Stimulated activated CD4-positive, alpha-beta T cell treated with anti-CD3 and anti-CD28 coated beads, Interleukin-1b, Interleukin-23, amount 100 ng/mL, for 24 hours (primary cell): ENCODE data around the gene SMIM28.
"Not testable (repeated sequence)": the region's sequence is repeated elsewhere in the genome, so short reads cannot be mapped to it uniquely, and the experiment has no call there.

ENCODE experiments used
- DNase-seq, 4 experiments: peaks; one replicate each; pipeline ENCODE4 v3.0.0-alpha.2; 2020; ENCODE audit warnings: low read depth in 4 of 4, low spot score in 1 of 4

Gene SMIM28

DNA sequence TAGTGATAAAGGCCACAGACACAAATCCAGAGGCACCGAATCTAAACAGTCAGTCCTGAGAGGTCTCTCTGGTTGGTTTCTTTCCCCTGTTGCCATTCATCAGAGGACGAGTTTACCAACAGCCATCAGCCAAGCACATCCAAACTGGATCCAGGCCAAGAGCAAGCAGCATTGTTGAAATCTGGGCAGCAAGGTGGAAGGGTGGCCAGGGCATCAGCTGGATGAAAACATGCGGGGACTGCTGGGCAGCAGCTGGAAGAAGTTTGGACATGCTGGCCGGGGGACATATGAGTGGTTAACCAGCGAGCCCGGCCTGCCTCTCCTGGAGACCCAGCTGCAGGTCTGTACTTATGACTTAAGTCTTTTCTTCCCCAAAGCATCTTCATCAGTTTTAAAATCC, at the start of gene SMIM28:
Gene SMIM28 (plus strand): TSS at position 62 of the 400 bp plus-strand sequence. CDS start 168 bp downstream, at position 230.
- no peak for DNase-seq

DNA sequence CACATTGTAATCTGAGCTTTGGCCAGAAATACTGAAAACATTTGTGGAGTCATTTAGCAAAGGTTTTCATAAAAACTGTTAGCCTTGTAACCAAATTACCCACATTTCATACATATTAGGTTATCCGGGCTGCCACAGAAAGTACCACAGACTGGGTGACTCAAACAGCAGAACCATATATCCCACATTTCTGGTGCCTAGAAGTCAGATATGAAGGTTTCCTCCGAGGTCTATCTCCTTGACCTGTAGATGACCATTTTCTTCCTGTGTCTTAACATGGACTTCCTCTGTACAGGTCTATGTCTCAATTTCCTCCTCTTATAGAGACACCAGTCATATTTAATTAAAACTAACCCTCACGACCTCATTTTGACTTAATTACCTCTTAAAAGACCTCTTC, 49.5 kb upstream of the SMIM28 start:
- DNase-seq = no peak

DNA sequence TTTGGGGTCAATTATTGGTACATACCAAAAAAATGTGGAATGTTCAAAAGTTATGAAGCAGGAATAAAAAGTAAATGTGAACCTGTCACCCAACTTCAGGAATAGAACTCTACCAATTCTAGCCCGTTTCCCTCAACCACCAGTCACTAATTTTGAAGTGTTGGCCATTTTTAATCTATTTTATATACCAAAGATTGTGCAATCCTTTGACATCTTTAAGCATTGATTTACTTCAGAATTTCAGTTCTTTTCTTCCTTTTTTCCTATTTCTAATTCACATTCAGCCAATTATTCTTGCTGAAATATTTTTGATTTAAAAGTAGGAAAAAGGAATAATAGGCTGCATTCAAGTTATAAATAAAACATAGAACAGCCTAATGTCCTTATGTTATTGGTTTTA, 46.9 kb upstream of the SMIM28 start:
- no peak for DNase-seq

DNA sequence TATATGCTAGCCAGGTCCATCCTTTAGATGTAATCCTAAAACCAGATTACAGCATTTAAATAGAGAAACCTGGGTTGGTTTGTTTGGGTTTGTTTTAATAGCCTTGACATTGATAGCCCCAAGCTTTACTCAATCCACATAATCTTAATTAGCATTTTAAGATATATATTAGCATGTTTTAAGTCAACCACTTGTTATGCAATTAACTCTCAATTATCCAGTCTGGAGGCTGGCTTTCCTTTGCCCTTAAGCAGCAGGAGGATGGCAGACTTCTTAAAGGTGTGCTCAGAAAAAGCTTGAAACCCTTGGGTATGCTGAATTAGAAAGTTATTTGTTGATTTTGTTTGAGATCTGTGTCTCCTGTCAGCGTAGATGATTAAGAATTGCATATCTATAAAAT, 46.3 kb upstream of the SMIM28 start:
- DNase-seq = no peak

DNA sequence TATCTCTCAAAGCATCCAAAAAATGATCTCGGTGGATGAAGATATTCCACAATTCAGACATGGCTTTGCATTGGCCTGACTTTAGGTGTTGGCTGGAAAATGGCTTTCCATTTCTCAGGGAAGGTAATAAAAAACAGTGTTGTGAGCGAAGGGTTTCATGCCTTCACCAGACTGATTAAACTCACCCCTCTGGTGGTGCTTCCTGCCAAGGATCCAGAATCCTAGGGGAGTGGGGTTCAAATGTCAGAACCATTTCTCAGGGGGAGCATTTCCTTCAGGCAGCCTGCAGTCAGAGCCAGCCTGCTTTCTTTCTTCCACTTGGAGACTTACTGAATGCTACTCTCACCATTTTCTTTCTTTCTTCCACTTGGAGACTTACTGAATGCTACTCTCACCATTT, 45.7 kb upstream of the SMIM28 start:
- no peak for DNase-seq

DNA sequence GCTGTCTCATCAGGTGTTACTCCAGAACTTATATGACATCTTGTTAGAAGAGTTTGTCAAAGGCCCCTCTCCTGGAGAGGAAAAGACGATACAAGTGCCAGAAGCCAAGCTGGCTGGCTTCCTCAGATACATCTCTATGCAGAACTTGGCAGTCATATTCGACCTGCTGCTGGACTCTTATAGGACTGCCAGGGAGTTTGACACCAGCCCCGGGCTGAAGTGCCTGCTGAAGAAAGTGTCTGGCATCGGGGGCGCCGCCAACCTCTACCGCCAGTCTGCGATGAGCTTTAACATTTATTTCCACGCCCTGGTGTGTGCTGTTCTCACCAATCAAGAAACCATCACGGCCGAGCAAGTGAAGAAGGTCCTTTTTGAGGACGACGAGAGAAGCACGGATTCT, 43.7 kb upstream of the SMIM28 start:
- DNase-seq = no peak

DNA sequence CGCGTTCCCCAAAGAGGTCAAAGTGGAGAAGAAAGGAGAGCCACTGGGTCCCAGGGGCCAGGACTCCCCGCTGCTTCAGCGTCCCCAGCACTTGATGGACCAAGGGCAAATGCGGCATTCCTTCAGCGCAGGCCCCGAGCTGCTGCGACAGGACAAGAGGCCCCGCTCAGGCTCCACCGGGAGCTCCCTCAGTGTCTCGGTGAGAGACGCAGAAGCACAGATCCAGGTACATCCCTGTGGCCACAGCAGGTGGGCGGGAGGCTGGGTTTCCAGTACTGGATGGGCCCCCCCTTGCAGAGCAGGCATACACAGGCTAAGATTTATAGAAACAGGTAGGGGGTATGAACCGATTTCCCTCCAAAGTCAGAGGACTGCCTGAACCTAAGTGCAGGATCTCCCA, 42.7 kb upstream of the SMIM28 start:
- no peak for DNase-seq

DNA sequence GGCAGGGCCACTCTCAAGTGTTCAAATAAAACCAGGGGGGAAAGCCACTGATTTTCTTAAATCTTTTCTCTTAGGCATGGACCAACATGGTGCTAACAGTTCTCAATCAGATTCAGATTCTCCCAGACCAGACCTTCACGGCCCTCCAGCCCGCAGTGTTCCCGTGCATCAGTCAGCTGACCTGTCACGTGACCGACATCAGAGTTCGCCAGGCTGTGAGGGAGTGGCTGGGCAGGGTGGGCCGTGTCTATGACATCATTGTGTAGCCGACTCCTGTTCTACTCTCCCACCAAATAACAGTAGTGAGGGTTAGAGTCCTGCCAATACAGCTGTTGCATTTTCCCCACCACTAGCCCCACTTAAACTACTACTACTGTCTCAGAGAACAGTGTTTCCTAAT, 41.5 kb upstream of the SMIM28 start:
- no peak for DNase-seq

DNA sequence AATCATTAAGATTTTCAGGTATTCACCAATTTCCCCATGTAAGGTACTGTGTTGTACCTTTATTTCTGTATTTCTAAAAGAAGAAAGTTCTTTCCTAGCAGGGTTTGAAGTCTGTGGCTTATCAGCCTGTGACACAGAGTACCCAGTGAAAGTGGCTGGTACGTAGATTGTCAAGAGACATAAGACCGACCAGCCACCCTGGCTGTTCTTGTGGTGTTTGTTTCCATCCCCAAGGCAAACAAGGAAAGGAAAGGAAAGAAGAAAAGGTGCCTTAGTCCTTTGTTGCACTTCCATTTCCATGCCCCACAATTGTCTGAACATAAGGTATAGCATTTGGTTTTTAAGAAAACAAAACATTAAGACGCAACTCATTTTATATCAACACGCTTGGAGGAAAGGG, 40.6 kb upstream of the SMIM28 start:
- DNase-seq = no peak

DNA sequence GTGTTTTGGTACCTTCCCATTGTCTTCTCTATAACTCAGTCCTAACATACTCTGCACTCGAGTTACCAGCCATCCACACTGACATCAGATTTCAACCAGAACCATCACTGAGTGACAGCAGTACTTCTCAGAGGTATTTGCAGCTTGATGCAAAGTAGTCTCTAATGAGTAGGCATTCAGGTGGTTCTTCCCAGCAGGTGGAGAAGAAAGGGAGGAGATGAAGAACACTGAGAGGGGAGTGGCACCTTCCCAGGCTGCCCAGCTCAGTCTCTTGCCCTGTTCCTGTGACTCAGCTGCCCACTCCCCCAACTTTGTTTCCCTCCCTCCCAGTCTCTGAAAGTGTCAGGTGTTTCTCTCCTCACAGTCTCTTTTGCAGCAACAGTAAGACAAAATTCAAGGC, 38.7 kb upstream of the SMIM28 start:
- no peak for DNase-seq

DNA sequence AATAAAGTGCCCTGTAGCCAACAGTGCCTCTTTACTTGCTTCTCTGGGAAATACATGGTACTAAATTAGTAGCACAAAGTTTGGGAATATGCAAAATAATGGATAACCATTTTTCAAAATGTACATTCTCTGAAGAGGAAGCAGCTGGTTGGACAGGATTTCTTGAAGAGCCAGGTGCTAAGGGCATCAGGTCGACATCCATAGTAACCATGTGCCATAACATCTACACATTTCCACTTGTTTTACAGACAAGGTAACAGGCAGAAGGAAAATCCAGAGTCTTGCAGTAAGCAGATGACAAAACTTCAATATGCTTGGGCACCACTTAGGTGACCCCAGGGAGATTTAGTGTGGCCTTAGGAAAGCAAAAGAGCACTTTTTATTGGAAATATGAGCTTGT, 36.5 kb upstream of the SMIM28 start:
- DNase-seq = no peak

DNA sequence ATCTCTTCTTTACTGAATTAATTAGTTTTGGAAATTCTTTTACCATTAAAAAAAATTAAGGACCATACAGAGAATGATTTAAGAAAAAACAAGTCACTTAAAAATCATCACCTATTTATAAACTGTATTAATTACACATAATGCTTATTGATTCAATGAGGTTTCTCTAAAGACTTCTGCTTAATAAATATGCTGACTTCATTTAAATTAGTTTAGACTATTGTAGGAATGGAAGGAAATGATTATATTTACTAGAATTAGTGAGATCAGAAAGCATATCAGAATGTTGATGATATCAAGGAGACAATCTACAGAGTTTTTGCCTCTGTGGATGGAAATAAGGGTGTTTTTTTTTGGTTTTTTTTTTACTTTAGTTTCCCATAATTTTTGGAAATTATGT, 34.6 kb upstream of the SMIM28 start:
- DNase-seq = no peak

DNA sequence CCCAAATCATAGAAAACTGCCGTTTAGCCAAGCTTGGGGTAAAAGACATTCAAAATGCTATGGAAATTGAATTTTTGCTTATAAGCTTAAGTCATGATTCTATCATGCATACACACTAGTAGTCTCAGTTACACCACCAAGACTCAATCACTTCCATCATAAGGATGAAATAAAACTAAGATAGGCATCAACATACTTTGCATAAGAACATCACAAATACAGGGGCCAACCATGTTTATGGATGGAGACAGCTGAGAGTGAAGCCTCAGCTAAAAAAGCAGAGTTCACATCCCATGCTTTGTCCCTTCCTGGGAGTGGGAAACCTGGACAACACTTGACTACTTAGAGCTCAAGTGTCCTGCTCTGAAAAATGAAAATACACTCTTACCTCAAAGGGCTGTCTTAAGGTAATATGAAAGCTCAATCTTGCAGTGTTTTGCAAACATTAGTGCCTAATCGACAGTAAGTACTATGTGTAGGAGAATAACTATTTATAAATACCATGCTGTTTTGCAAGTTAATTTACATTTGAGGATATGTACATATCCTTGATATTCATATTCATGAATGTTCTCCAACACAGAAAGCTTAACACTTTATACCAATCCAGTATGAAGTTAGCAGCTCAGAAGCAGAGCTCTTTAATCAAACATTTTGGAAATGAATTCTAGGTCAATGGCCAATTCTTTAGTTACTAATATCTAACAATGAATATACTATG, 32.0 kb upstream of the SMIM28 start:
- DNase-seq = no peak

DNA sequence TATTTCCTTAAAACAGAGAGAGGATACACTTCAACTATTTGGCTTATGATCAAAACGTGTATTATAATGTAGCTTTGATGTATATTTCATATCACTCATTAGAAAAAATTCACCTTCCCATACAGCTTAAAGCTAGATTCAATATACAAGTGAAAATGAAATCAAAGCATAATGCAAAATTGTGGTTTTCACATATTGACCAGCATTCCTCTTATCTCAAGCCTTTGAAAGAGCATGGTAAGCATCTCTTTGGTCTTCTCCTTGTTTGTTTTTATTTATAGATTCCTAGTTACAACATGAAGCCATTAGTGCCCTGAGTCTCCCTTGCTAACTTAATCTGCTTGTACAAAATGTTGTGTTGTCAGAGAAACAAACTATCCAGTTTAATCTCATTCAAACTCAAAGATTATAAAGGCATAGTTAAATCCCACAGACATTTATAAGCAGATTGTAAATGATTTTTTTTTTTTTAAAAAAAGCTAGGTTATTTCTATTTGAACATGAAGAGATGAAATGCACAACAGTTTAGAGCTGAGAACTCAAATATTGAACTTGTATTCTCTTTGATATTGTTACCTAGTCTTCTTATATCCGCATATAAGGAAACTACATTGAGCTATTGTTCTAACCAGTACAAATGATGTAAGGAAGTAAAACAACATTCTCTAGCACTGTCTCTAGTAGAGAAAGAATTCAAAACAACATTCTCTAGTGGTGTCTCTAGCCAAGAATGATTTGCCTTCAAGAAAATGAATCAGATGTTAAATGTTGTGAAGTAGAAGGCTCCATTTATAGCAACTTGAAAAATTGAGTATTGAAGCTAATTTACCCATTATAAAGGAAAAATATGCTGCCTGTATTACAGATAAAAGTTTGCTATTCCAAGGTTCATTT, 31.2 kb upstream of the SMIM28 start:
- DNase-seq = no peak

DNA sequence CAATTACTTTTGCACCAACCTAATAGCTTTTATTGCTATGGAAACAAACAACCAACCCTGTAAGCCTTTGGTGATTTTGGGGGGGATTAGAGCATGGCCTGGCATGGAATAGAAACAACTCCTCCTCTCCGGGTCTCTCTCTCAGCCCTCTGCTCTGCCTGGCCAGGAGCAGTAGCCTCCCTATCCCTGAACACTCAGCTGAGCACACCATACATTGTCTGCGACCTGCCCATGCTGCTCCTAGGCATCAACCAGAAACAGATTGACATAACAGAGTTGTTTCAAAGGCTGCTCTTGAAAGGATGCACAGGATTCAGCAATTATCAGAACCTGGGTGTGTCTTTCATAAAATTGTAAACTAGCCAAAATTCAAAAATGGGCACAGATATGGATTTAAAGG, 29.8 kb upstream of the SMIM28 start:
- no peak for DNase-seq

DNA sequence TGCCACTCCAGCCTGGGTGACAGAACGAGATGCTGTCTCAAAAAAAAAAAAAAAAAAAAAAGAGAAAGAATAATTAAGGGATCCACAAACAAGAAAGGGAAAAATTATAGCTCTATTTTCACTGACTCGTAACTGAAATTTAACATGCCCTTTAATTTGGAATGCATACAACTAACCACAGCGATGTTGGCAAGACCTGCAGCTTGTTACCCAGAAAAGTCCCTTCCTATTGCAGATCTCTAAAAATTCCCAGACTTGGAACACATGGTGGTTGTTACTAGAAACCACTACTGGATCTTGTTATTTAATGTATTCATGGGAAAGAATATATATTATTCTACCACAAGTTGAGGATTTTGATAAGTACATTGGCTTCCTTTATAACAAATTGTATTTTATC, 27.8 kb upstream of the SMIM28 start:
- DNase-seq = no peak

DNA sequence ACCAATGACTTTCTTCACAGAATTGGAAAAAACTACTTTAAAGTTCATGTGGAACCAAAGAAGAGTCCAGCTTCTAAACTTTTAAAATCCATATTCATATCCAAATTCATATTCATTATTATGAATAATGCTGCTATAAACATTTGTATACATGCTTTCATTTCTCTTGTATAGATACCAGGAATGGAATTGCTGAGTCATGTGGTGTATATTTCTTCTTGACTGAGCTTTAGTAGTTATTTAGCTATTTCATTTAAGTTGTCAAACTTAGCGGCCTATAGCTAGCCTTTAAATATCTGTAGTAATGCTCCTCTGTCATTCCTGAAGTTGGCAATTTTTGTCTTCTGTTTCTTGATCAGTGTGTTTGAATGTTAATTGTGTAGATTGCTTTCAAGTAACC, 19.8 kb upstream of the SMIM28 start:
- no peak for DNase-seq

DNA sequence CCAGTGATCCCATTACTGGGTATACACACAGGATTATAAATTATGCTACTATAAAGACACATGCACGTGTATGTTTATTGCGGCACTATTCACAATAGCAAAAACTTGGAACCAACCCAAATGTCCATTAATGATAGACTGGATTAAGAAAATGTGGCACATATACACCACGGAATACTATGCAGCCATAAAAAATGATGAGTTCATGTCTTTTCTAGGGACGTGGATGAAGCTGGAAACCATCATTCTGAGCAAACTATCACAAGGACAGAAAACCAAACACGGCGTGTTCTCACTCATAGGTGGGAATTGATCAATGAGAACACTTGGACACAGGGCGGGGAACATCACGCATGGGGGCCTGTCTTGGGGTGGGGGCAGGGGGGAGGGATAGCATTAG, 9.0 kb upstream of the SMIM28 start:
- DNase-seq = not testable (repeated sequence)

DNA sequence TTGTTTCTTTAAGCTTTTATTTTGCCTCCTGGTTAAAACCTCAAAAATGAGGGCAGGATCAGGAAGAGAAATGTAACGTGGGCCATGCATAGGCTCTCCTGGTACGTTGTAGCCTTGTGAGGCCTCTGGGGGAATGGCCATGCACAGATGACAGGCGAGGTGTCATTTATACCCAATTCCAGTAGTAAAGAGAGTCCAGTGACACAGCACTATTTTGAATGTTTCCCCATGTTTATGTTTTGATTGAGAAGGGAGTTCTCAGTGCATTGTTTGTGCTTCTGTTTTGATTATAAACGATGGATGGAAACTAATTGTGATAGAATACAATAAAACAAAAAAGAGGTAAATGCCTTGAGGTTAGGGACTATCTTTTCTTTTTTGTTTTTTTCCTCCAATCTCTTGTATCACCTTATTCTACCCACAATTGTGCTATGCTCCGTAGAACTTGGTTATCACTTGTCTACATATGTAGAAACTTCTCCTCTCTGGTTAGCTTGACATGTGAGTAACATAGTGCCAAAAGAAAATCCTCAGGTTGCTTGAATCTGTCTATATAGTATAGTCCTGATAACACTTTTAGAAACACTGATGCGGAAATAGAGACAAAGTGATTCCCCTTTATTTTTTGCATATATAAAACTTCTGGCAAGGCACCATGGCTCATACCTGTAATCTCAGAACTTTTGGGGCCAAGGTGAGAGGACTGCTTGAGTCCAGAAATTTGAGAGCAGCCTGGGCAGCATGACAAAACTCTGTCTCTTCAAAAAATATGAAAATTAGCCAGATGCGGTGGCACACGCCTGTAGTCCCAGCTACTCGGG, 6.9 kb upstream of the SMIM28 start:
- no peak for DNase-seq

DNA sequence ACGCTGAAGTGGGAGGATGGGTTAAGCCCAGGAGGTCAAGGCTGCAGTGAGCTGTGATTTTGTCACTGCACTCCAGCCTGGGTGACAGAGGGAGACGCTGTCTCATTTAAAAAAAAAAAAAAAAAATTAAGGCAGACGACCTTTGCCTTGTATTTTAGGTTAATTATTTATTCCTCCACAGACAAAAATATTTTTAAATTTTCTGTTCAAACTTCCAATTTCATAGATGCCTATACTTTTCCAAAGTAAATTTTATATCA, 6.3 kb upstream of the SMIM28 start:
- DNase-seq = no peak

DNA sequence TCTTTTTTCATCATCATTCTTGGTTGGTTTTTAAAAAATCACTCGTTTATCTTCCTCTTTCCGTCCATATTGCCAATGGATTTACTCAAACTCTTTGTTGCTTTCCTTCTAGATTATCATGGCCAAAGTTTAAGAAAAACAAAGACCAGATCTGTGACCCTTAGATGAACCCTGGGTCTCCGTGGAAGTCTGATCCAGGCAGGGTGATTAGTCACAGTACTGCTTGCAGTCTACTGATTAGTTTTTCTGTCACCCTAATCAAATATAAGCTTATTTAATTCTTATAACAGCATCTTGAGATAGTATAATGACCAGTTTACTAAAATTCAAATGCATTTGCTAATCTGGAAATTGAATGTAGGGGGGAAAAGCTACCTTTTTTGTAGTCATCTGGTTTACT, 6.0 kb upstream of the SMIM28 start:
- no peak for DNase-seq
